Thyroid gland (tissue), 4 donors: ENCODE results near the gene RIMS3. TPM values are rescaled to one million over a fixed set of nuclear protein-coding genes. Genes with fewer than 3 reads are reported as not detected.
"Not testable (repeated sequence)": the region's sequence is repeated elsewhere in the genome, so short reads cannot be mapped to it uniquely, and the experiment has no call there.

Source experiments
- DNase-seq, 2 donors: peaks; one replicate each; pipeline ENCODE4 v3.0.0-alpha.2; 2019
- H3K27ac ChIP-seq, 3 donors: fragments of 200-600 bp; sonication (generic); 1 replicate in 2 of 3; 2 replicates in 1 of 3; pipeline ENCODE4 v1.5.1; 2016 to 2019; ENCODE audit warnings: mild to moderate bottlenecking in 1 of 3, moderate library complexity in 1 of 3
- H3K27me3 ChIP-seq: fragments of 200-600 bp; sonication (generic); one replicate; pipeline ENCODE4 v1.5.1; 2019
- H3K36me3 ChIP-seq, 2 donors: fragments of 200-600 bp; sonication (generic); one replicate each; pipeline ENCODE4 v1.5.1; 2016 to 2019
- H3K4me1 ChIP-seq, 2 donors: fragments of 200-600 bp; sonication (generic); one replicate each; pipeline ENCODE4 v1.5.1; 2017 to 2019
- H3K4me3 ChIP-seq, 3 donors: fragments of 200-600 bp; sonication (generic); replicated peaks in 1 of 3; 1 replicate in 2 of 3; 2 replicates in 1 of 3; pipeline ENCODE4 v1.5.1; 2016; ENCODE audit warnings: mild to moderate bottlenecking in 1 of 3
- H3K9me3 ChIP-seq: fragments of 200-600 bp; sonication (generic); one replicate; pipeline ENCODE4 v1.5.1; 2017
- POLR2A ChIP-seq, 2 donors: fragments of 450-650 bp; IDR thresholded peaks; one replicate each; pipeline ENCODE4 v1.6.1; 2017; ENCODE audit warnings: antibody characterized with exemption in 2 of 2, mild to moderate bottlenecking in 2 of 2, moderate library complexity in 1 of 2
- WGBS, 2 donors: methylation state at CpG; one replicate each; pipeline ENCODE4 v1.1.5; 2017; 5-methylcytosine and 5-hydroxymethylcytosine counted together
- intact Hi-C: fragments of 100-400 bp; cut with DNase I; formaldehyde crosslinking; loops from one replicate; pipeline ENCODE4 v1.15.1; 2023
- total RNA-seq, 4 donors: library from RNA; depleted of rRNA; stranded (reverse); fragments of >200 nt; gene quantifications; one replicate each; pipeline ENCODE4 v1.2.3, GENCODE V29; 2016
- TF ChIP-seq, protein P1 (sequence below), 6 experiments: fragments of 200-600 bp in 3 of 6; fragments of 450-650 bp in 3 of 6; sonication (generic) in 3 of 6; IDR thresholded peaks; one replicate each; pipeline ENCODE4 v1.5.1; 2016 to 2019; ENCODE audit warnings: antibody characterized with exemption in 6 of 6, mild to moderate bottlenecking in 2 of 6, inconsistent platforms in 1 of 6, moderate library complexity in 1 of 6

The RIMS3 gene
- total RNA-seq, 4 donors from 2014 or later, result 2.1 to 4.4 (median 3.5) TPM

DNA sequence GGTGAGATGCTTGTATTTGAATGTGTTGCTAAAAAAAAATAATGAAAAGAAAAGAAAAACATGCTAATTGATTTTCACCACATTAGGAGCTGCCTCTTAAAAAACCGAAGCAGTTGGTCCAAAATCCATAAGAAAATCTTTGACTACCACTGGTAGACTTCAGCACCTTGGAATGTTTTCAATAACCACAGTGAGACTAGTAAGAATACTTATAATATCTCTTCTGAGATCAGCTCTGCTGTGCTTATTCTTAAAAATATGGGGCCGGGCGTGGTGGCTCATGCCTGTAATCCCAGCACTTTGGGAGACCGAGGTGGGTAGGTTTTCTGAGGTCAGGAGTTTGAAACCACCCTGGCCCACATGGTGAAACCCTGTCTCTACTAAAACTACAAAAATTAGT is 41.1 kb upstream of the RIMS3 start:
- TF ChIP-seq POLR2A (IDR thresholded peaks at IDR 0.05), result no peak
- TF ChIP-seq, protein P1, sequence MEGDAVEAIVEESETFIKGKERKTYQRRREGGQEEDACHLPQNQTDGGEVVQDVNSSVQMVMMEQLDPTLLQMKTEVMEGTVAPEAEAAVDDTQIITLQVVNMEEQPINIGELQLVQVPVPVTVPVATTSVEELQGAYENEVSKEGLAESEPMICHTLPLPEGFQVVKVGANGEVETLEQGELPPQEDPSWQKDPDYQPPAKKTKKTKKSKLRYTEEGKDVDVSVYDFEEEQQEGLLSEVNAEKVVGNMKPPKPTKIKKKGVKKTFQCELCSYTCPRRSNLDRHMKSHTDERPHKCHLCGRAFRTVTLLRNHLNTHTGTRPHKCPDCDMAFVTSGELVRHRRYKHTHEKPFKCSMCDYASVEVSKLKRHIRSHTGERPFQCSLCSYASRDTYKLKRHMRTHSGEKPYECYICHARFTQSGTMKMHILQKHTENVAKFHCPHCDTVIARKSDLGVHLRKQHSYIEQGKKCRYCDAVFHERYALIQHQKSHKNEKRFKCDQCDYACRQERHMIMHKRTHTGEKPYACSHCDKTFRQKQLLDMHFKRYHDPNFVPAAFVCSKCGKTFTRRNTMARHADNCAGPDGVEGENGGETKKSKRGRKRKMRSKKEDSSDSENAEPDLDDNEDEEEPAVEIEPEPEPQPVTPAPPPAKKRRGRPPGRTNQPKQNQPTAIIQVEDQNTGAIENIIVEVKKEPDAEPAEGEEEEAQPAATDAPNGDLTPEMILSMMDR (IDR thresholded peaks at IDR 0.05), result no peak
- no peaks in the 10 kb centered on the region for H3K9me3 ChIP-seq
- H3K27ac ChIP-seq, result no peak overlapping the region
- peaks cover 42 to 53% of the 10 kb centered on the region in 2 donors for H3K4me1 ChIP-seq
- DNase-seq, result no peak
- WGBS, 2 donors, result 96 to 97% methylated on average over 4 of the region's 4 CpGs
- no peaks in the 10 kb centered on the region for H3K36me3 ChIP-seq
- intact Hi-C loops, result no loop called here
- no peaks in the 10 kb centered on the region for H3K27me3 ChIP-seq
- no peak overlapping the region for H3K4me3 ChIP-seq

DNA sequence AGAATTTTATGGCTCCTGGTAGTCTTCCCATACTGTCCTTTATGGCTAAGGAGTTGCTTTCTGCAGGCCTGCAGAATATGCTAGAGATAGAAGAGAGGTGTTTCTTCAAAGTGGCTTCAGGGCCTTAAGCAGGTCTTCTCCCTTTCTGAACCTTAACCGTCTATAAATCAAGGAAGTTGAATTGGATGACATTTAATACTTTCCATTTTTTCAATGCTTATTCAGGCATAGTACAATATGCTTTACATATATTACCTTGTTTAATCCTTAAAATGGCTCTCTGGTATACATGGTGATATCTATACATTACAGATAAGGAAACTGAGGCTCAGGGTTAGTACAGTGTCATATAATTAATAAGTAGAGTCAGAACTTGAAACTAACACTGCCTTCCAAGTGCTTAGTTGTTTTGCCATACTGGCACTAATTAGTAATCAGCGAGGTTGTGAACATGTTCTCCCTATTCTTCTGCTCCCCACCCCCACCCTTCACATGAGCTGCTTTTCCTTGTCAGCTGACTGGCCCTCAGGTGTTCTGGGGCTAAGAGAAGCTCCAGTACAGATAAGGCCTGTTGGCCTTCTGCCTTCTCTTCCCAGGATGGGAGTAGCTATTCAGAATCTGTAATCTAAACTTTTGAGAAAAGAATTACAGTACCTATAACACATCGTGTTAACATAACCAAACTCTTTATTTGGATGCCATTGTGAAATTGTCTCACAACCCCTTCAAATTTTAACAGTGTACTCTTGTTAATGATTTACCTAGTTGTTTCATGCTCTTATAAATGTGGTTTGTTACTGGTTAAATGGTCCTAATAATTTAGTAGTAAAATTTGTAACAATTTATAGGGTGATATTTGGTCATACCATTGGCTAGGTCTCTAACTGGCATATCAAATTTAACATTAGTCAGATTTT is 39.6 kb upstream of the RIMS3 start:
- H3K4me1 ChIP-seq, result peaks cover 37 to 45% of the 10 kb centered on the region in 2 donors
- intact Hi-C loops, result no loop called here
- DNase-seq, result no peak
- peak overlapping the region in 1 of 3 donors; percentile 49 for H3K27ac ChIP-seq
- TF ChIP-seq, protein P1 (IDR thresholded peaks at IDR 0.05), result no peak
- no peak for TF ChIP-seq POLR2A (IDR thresholded peaks at IDR 0.05)
- WGBS, 2 donors, result 86% methylated on average over 3 of the region's 3 CpGs
- H3K4me3 ChIP-seq, result no peak overlapping the region
- H3K9me3 ChIP-seq, result no peaks in the 10 kb centered on the region
- H3K27me3 ChIP-seq, result no peaks in the 10 kb centered on the region
- no peaks in the 10 kb centered on the region for H3K36me3 ChIP-seq

DNA sequence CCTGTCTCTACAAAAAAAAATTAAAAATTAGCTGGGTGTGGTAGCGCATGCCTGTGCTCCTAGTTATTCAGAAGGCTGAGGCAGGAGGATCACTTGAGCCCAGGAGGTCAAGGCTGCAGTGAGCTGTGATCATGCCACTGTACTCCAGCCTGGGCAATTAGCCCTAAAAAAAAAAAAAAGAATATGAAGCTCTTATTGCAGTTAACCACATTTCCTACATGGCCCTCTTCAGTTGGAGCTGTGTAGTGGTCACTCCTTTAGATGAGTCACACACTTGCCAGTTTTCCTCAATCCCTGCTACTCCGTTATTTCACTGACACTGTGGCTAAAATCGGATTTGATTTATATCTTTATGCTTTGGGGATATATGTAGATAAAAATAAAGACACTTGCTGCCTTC is 37.8 kb upstream of the RIMS3 start:
- 69 to 94% methylated on average over 3 of the region's 3 CpGs for WGBS, 2 donors
- TF ChIP-seq POLR2A (IDR thresholded peaks at IDR 0.05), result no peak
- TF ChIP-seq, protein P1 (IDR thresholded peaks at IDR 0.05), result no peak
- intact Hi-C loops, result no loop called here
- H3K4me1 ChIP-seq, result peaks cover 32 to 42% of the 10 kb centered on the region in 2 donors
- no peak overlapping the region for H3K4me3 ChIP-seq
- DNase-seq, result no peak
- H3K9me3 ChIP-seq, result no peaks in the 10 kb centered on the region
- no peaks in the 10 kb centered on the region for H3K36me3 ChIP-seq
- no peaks in the 10 kb centered on the region for H3K27me3 ChIP-seq
- H3K27ac ChIP-seq, result no peak overlapping the region

DNA sequence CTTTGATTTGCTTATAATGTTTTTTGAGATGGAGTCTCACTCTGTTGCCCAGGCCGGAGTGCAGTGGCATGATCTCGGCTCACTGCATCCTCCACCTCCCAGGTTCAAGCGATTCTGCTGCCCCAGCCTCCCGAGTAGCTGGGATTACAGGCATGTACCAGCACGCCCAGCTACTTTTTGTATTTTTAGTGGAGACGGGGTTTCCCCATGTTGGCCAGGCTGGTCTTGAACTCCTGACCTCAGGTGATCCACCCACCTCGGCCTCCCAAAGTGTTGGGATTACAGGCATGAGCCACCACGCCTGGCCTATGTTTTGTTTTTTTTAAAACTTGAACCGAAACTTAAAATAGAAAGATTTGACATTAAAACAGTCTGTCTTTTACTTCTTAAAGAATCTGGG is 37.3 kb upstream of the RIMS3 start:
- WGBS, 2 donors, result 94 to 95% methylated on average over 9 of the region's 9 CpGs
- intact Hi-C loops, DNase-seq, H3K27me3 ChIP-seq, H3K36me3 ChIP-seq, H3K9me3 ChIP-seq, H3K27ac ChIP-seq, H3K4me3 ChIP-seq: not testable (repeated sequence)
- H3K4me1 ChIP-seq, result peaks cover 31 to 45% of the 10 kb centered on the region in 2 donors

DNA sequence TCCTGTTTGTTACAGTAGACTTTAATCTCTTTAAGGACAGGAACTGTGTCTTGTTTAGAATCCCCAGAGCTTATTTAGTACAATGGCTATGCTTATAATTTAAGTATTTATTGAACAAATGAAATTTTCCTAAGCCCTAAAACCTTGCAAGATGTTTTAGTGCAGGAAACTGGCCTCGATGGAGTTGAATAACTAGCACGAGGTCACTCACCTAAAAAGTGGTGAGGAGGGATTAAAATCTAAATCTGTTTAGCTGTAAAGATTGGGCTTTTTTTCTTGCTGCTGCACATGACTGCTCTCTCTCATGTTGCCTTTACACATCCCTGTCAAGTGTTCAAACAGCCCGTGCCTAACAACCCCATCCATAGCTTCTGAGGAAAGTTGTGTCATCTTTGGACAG is 36.2 kb upstream of the RIMS3 start:
- no peaks in the 10 kb centered on the region for H3K27me3 ChIP-seq
- WGBS, 2 donors, result 23 to 39% methylated on average over 3 of the region's 3 CpGs
- TF ChIP-seq, protein P1 (IDR thresholded peaks at IDR 0.05), result no peak
- no peak for TF ChIP-seq POLR2A (IDR thresholded peaks at IDR 0.05)
- H3K36me3 ChIP-seq, result no peaks in the 10 kb centered on the region
- intact Hi-C loops, result no loop called here
- H3K4me1 ChIP-seq, result peaks cover 43 to 56% of the 10 kb centered on the region in 2 donors
- no peaks in the 10 kb centered on the region for H3K9me3 ChIP-seq
- H3K27ac ChIP-seq, result peak overlapping the region in 1 of 3 donors; percentile 6
- peak in 1 of 2 donors; percentile 6 for DNase-seq
- H3K4me3 ChIP-seq, result no peak overlapping the region
